GM19240 (cell line): Measurements from ENCODE around the gene TRAF2.

Experiments
- DNase-seq: peaks from one replicate; pipeline ENCODE4 v3.0.0; 2011; ENCODE audit warnings: low spot score; ENCODE audit not compliant: insufficient read length

The TRAF2 gene

GRCh38 chr9:136961279-136962065, 75.2 kb downstream of the TRAF2 start:
- DNase-seq = no peak

GRCh38 chr9:136962163-136962562, 75.8 kb downstream of the TRAF2 start:
- DNase-seq = no peak

GRCh38 chr9:136962701-136963248, 76.5 kb downstream of the TRAF2 start:
- no peak for DNase-seq

- no peak for DNase-seq
Observed at GRCh38 chr9:136963341-136963740, 77.0 kb downstream of the TRAF2 start.

- DNase-seq = no peak
Observed at GRCh38 chr9:136963751-136964150, 77.4 kb downstream of the TRAF2 start.

GRCh38 chr9:136964171-136964689, 77.9 kb downstream of the TRAF2 start:
- no peak for DNase-seq

- DNase-seq = no peak
Observed at GRCh38 chr9:136964833-136965422, 78.6 kb downstream of the TRAF2 start.

GRCh38 chr9:136965771-136966484, 79.6 kb downstream of the TRAF2 start:
- DNase-seq = no peak

- no peak for DNase-seq
Observed at GRCh38 chr9:136968333-136969127, 82.2 kb downstream of the TRAF2 start.

GRCh38 chr9:136969150-136969549, 82.8 kb downstream of the TRAF2 start:
- no peak for DNase-seq

GRCh38 chr9:136969774-136970173, 83.5 kb downstream of the TRAF2 start:
- DNase-seq = no peak

GRCh38 chr9:136970361-136970760, 84.0 kb downstream of the TRAF2 start:
- DNase-seq = no peak

GRCh38 chr9:136971746-136972145, 85.4 kb downstream of the TRAF2 start:
- no peak for DNase-seq

- DNase-seq = no peak
Observed at GRCh38 chr9:136972335-136972734, 86.0 kb downstream of the TRAF2 start.

GRCh38 chr9:136972743-136973142, 86.4 kb downstream of the TRAF2 start:
- DNase-seq = no peak

GRCh38 chr9:136973618-136974617, 87.6 kb downstream of the TRAF2 start:
- DNase-seq = no peak

- DNase-seq = no peak
Observed at GRCh38 chr9:136974817-136975535, 88.7 kb downstream of the TRAF2 start.

GRCh38 chr9:136975644-136976043, 89.3 kb downstream of the TRAF2 start:
- DNase-seq = no peak
